Endodermal cell (in vitro differentiated cells): ENCODE results near the gene HAPSTR1. TPM values are rescaled to one million over a fixed set of nuclear protein-coding genes. Genes with fewer than 3 reads are reported as not detected.

Source experiments
- DNase-seq: peaks from one replicate; pipeline ENCODE4 v3.0.0-alpha.2; 2017
- H3K27ac ChIP-seq: 2 replicates; pipeline ENCODE4 v1.5.1; 2013; ENCODE audit warnings: mild to moderate bottlenecking, low read depth, low read length, moderate library complexity
- H3K27me3 ChIP-seq: 2 replicates; pipeline ENCODE4 v1.6.1; 2013; ENCODE audit warnings: mild to moderate bottlenecking, low read length, moderate library complexity; ENCODE audit not compliant: insufficient read depth, control insufficient read depth, poor library complexity, severe bottlenecking
- H3K36me3 ChIP-seq: 2 replicates; pipeline ENCODE4 v1.7.0; 2013; ENCODE audit warnings: mild to moderate bottlenecking, low read length, moderate library complexity; ENCODE audit not compliant: control insufficient read depth, insufficient read depth
- H3K4me1 ChIP-seq: one replicate; pipeline ENCODE4 v1.7.0; 2013; ENCODE audit warnings: low read length; ENCODE audit not compliant: control insufficient read depth, insufficient read depth
- H3K4me3 ChIP-seq: 2 replicates; pipeline ENCODE4 v1.5.1; 2013; ENCODE audit warnings: mild to moderate bottlenecking, low read length, moderate library complexity
- H3K9ac ChIP-seq: 2 replicates; pipeline ENCODE4 v1.6.1; 2013; ENCODE audit warnings: mild to moderate bottlenecking, low read length, moderate library complexity; ENCODE audit not compliant: poor library complexity, severe bottlenecking; ENCODE audit errors: extremely low read depth
- H3K9me3 ChIP-seq: 2 replicates; pipeline ENCODE4 v1.6.1; 2013; ENCODE audit warnings: mild to moderate bottlenecking, low read length, moderate library complexity; ENCODE audit not compliant: control insufficient read depth
- H3K27ac Mint-ChIP-seq: 2 replicates; pipeline ENCODE4 v1.8.0; 2020; ENCODE audit warnings: mixed read lengths
- H3K27me3 Mint-ChIP-seq: 2 replicates; pipeline ENCODE4 v1.8.0; 2021; ENCODE audit warnings: mild to moderate bottlenecking, mixed read lengths; ENCODE audit not compliant: insufficient read depth
- H3K36me3 Mint-ChIP-seq: 2 replicates; pipeline ENCODE4 v1.8.0; 2020; ENCODE audit warnings: low read depth, mixed read lengths
- H3K4me1 Mint-ChIP-seq: 2 replicates; pipeline ENCODE4 v1.8.0; 2020; ENCODE audit warnings: mixed read lengths
- H3K4me3 Mint-ChIP-seq: 2 replicates; pipeline ENCODE4 v1.8.0; 2020; ENCODE audit warnings: mild to moderate bottlenecking, moderate library complexity, mixed read lengths
- H3K9me3 Mint-ChIP-seq: 2 replicates; pipeline ENCODE4 v1.8.0; 2020; ENCODE audit warnings: mild to moderate bottlenecking, mixed read lengths
- CTCF ChIP-seq: fragments of 200-600 bp; sonication (generic); conservative IDR thresholded peaks from 2 replicates; pipeline ENCODE4 v1.5.0; 2021; ENCODE audit warnings: antibody characterized with exemption, mild to moderate bottlenecking
- WGBS, 2 experiments: methylation state at CpG; one replicate each; pipeline versions ENCODE4 v1.1.5 to v1.1.7; 2013; ENCODE audit warnings: missing lambda C conversion rate in 2 of 2, mixed read lengths in 1 of 2; ENCODE audit not compliant: insufficient coverage in 1 of 2, insufficient read length in 1 of 2; 5-methylcytosine and 5-hydroxymethylcytosine counted together
- total RNA-seq, 2 donors: library from RNA; stranded (reverse); fragmentation: NEBNext Ultra II Directional in 1 of 2; extraction: Animal tissue kit (Norgen Biotek cat#: 25700) in 1 of 2; gene quantifications; 2 replicates in 1 of 2; 3 replicates in 1 of 2; pipeline ENCODE4 v1.2.1, GENCODE V29; 2021

Gene HAPSTR1
- total RNA-seq, 2 donors from 2014 or later = 60.9 to 68.5 TPM

DNA sequence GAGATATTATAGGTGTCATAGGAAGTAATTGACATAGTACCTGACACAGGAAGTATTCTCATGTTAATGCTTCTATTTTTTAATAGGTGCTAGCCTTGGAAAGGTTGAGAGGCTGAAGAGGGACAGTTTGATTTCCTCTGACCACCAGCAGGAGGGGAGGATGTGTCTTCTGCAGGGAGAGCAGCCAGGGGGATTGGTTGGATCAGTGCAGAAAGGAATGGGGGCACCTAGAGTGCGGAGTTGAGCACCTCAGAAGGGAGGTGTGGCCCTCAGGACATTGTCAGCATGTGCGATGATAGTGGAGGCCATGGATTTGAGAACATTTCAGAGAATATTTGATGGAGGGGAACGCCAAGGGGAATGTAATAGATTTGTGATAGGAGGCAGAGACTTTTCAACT lies 23.4 kb downstream of the HAPSTR1 start:
- Mint-ChIP-seq H3K27ac (peak overlapping the region; percentile 85), H3K36me3 (peaks cover 52% of the 10 kb centered on the region)
- no peak overlapping the region for H3K27ac ChIP-seq

DNA sequence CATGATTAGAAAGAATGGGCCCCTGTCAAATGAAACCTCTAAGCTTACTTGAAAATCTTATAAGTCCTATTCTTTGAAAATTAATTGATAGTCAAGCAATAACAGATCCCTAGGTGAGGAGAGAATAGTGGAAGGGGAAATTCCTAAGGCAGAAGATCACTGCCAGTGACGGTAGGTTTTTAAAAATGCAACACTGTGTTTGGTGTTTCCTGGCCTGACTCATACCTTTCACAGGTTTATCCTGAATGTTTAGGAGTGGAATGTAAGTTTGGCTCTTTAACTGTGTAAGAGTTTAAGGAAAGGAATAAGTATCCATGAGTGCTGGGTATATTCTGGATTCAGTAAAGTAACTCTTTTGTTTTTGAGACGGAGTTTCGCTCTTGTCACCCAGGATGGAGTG lies 23.8 kb downstream of the HAPSTR1 start:
- Mint-ChIP-seq H3K9me3 (no peaks in the 10 kb centered on the region), H3K27me3 (no peaks in the 10 kb centered on the region), H3K27ac (peak overlapping the region; percentile 85), H3K4me1 (peaks cover 56% of the 10 kb centered on the region), H3K4me3 (no peak overlapping the region), H3K36me3 (peaks cover 54% of the 10 kb centered on the region)
- no peaks in the 10 kb centered on the region for H3K9me3 ChIP-seq
- H3K27me3 ChIP-seq = no peaks in the 10 kb centered on the region
- H3K4me3 ChIP-seq = no peak overlapping the region
- H3K27ac ChIP-seq = no peak overlapping the region
- no peak overlapping the region for H3K9ac ChIP-seq
- DNase-seq = peak; percentile 20
- no peak for TF ChIP-seq CTCF
- peaks cover 90% of the 10 kb centered on the region for H3K36me3 ChIP-seq
- peaks cover 22% of the 10 kb centered on the region for H3K4me1 ChIP-seq
- WGBS, 2 experiments = 85 to 90% methylated on average over 3 of the region's 3 CpGs

More for the DNA sequence above, 23.4 kb downstream of the HAPSTR1 start:
- H3K9me3 Mint-ChIP-seq = no peaks in the 10 kb centered on the region
- H3K4me1 Mint-ChIP-seq = peaks cover 60% of the 10 kb centered on the region
- Histone ChIP-seq H3K27me3 (no peaks in the 10 kb centered on the region), H3K4me3 (no peak overlapping the region), H3K4me1 (peaks cover 22% of the 10 kb centered on the region), H3K36me3 (peaks cover 90% of the 10 kb centered on the region), H3K9ac (no peak overlapping the region), H3K9me3 (no peaks in the 10 kb centered on the region)
- DNase-seq = peak; percentile 45
- TF ChIP-seq CTCF = peak; percentile 53
- no peak overlapping the region for H3K4me3 Mint-ChIP-seq
- no peaks in the 10 kb centered on the region for H3K27me3 Mint-ChIP-seq
- WGBS, 2 experiments = 92 to 100% methylated on average over 1 to 2 of the region's 3 CpGs

- no peak for DNase-seq
These were observed 24.7 kb downstream of the HAPSTR1 start for GRCh38 chr16:9116141-9116540.

More at GRCh38 chr16:9116141-9116540, 24.7 kb downstream of the HAPSTR1 start:
- Mint-ChIP-seq H3K9me3 (no peaks in the 10 kb centered on the region), H3K4me3 (no peak overlapping the region), H3K36me3 (peaks cover 61% of the 10 kb centered on the region), H3K27ac (peak overlapping the region; percentile 46), H3K4me1 (peaks cover 49% of the 10 kb centered on the region), H3K27me3 (no peaks in the 10 kb centered on the region)
- no peaks in the 10 kb centered on the region for H3K27me3 ChIP-seq
- H3K36me3 ChIP-seq = peaks cover 86% of the 10 kb centered on the region
- H3K9me3 ChIP-seq = no peaks in the 10 kb centered on the region
- 100% methylated on average over 1 of the region's 2 CpGs; no CpG with 5 or more reads in 1 of the 2 experiments for WGBS, 2 experiments
- H3K27ac ChIP-seq = no peak overlapping the region
- H3K9ac ChIP-seq = no peak overlapping the region
- no peak for TF ChIP-seq CTCF
- no peak overlapping the region for H3K4me3 ChIP-seq
- peaks cover 19% of the 10 kb centered on the region for H3K4me1 ChIP-seq
